Stimulated activated CD4-positive, alpha-beta T cell treated with anti-CD3 and anti-CD28 coated beads, Interleukin-4, amount 100 ng/mL, for 1 hour (primary cell): ENCODE measurements around the gene SCN4B.

Experiments used
- DNase-seq: peaks from one replicate; pipeline ENCODE4 v3.0.0-alpha.2; 2020

The SCN4B gene

GRCh38 chr11:118128310-118128709 lies 24.3 kb downstream of the SCN4B start:
- DNase-seq, result no peak

DNA sequence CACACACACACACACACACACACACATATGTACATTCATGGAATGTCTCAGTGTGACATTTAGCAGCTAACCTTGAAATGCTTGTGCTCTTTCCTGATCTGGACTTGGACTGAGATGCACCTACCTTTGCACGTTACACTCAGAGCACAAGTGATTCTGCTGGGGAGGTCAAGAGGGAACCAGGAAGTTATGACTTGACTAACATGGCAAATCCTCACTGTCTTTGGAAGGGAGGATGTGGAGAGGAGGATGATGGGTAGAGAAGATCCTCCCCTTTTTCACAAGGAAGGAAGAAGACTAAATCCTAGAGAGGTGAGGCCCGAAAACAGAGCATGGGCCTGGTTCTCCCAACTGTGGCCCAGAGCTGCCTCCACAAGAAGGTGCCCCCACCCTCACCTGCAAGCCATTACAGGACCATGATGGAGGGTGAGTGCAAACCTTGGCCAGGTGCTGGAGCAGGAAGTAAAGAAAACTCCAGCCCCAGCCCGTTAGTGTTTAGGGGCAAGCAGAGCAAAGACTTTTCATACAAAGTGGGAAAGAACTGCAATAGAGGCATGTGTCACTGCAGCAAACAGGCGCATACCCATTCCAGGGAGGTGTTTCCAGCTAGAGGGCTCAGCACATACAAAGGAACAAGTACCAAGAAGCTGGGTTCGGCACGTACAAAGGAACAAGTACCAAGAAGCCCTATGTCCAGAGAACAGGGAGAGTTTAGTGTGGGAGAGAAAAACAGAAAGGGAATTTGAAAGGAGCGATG lies 26.4 kb downstream of the SCN4B start:
- DNase-seq, result no peak

- DNase-seq, result no peak
These were observed 27.6 kb downstream of the SCN4B start for GRCh38 chr11:118124929-118125535.

DNA sequence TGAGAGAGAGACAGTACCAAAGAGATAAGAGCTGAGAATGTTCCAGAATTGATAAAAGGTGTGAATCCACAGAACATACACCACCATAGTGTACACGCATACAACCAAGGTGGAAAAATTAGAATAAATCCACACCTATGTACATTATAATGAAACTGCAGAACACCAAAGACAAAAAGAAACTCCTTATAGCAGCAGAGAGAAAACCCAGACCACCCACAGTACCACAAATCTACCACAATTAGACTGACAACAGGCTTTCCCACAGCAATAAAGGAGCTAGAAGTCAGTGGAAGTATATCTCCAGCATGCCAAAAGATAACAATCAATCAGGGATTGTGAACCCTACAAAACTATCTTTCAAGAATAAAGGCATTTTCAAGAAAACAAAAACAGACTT lies 31.8 kb downstream of the SCN4B start:
- DNase-seq, result no peak

GRCh38 chr11:118117790-118118601 lies 34.6 kb downstream of the SCN4B start:
- no peak for DNase-seq

GRCh38 chr11:118115048-118115447 lies 37.6 kb downstream of the SCN4B start:
- no peak for DNase-seq

GRCh38 chr11:118114266-118114665 lies 38.4 kb downstream of the SCN4B start:
- no peak for DNase-seq

- no peak for DNase-seq
These were observed 39.8 kb downstream of the SCN4B start for GRCh38 chr11:118112711-118113430.

DNA sequence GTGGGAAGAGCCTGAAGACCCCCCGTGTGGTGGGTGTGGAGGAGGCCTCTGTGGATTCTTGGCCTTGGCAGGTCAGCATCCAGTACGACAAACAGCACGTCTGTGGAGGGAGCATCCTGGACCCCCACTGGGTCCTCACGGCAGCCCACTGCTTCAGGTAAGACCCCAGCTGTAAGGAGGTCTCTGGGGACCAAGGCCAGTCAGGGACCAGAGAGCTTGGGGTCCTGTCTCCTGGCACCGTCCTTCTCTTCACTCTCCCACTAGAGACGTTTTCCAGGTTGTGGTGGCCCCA lies 40.9 kb downstream of the SCN4B start:
- no peak for DNase-seq

DNA sequence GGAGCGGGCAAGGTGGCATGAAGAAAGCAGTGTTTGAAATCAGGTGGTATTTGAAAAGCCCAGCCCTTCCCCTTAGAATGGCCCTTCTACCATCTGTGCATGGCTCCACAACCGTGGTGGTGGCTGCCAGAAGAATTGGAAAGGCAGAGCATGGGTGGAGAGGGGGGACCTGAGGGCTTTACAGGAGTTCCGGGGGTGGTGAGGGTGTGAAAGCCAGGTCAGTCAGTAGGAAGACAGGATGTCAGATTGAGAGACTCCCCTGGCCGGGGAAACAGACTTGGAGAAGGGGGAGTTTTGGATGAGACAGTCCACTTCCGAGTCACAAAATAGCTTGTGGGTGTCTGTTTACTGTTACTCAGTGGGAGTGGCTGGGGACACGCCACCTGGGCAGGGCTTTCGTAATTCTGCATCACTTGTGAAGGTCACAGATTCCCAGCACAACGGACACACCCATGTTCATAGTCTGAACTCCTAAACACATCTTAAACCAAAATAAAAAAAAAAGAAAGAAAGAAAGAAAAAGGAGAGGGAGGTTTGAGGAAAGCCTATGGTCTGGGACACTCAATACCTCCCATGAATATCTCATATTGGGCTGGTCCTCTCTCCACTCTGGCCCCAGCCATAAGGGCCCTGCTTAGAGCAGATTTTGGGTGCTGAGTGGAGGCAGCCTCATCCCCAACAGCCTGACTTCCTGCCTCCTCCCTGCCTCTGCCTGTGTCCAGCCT lies 41.4 kb downstream of the SCN4B start:
- DNase-seq, result no peak

DNA sequence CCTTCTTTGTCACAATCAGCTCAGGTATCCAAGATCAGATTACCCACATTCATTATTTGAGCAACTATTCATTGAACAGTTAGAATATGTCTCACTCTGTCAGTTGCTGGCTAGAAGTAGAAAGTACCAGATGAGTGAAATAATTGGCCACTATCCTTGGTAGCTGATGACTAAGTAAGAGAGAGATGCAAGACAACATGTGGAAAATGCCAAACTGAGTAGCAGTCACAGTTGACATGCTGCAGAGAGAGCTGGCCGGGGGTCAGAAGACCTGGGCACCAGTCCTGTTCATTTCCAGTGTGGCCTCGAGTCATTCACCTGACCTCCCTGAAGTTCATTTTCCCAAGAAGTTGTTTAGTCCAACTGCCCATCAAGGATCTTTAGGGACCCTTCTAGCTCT lies 43.4 kb downstream of the SCN4B start:
- no peak for DNase-seq

DNA sequence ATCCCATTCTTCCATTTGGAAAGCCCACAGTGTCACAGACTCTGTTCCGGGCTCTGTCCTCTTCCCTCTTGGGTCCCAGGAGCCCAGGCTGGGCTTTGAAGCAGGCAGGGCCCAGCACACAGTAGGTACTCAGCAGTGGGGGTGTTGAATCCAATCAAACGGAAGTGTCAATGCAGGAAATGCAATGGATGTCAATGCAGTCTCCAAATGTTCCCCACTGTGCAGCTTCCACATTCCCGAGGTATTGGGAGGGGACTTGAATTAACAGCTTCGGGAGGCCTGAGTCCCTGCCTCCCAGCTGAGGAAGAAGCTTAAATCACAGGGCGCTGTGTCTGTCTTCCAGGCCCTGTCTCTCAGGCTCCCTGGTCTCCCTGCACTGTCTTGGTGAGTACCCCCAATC lies 44.1 kb downstream of the SCN4B start:
- DNase-seq, result no peak

GRCh38 chr11:118106789-118107335 lies 45.8 kb downstream of the SCN4B start:
- DNase-seq, result no peak

DNA sequence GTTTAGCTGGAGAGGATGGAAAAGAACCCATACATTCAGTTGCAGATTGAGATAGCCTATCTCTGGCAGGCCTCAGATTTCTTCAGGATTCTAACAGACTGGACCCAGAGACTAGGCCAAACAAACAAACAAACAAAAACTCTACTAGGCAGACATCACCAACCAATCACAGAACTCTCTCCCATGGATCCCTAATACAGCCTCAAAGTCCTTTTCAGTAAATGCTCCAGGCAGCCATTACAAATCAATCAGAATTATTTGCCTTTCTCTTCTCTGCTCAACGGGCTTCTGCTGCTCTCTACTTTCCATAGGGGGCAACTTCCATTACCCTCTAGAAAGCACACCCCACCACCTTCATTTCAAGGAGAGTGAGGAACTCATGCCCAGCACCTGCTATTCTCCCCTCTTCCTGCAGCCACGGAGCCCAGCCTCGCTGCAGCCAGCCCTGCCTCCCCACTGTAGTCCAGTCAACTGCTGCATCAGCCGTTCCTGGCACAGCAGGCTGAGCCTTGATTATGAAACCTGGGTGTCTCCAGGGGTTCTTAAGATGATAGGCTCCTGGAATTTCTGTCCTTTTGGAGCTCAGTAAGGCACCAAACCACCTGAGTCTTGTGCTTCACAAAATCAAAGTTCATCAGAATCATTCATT lies 46.8 kb downstream of the SCN4B start:
- no peak for DNase-seq

- DNase-seq, result no peak
These were observed 48.1 kb downstream of the SCN4B start for GRCh38 chr11:118104491-118104890.

DNA sequence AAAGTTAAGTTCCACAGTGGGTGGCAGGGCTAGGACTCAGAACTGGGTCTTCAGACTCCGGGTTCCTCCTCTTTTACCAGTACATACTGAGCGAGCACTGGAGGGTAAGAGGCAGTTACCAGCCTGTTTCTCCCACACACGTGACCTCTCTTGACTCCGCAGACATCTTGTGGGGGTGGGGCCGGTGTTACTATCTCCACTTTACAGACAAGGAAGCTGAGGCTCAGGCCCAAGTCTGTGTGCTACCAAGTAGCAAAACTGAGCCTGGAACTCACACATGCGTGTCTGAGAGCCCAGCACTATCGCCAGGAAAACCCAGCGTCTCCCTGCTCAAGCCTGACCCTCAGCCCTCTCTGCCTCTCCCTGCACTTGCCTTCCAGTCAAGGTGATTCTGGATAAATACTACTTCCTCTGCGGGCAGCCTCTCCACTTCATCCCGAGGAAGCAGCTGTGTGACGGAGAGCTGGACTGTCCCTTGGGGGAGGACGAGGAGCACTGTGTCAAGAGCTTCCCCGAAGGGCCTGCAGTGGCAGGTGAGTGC lies 49.8 kb downstream of the SCN4B start:
- DNase-seq, result no peak

- DNase-seq, result no peak
These were observed 51.9 kb downstream of the SCN4B start for GRCh38 chr11:118100691-118101232.

DNA sequence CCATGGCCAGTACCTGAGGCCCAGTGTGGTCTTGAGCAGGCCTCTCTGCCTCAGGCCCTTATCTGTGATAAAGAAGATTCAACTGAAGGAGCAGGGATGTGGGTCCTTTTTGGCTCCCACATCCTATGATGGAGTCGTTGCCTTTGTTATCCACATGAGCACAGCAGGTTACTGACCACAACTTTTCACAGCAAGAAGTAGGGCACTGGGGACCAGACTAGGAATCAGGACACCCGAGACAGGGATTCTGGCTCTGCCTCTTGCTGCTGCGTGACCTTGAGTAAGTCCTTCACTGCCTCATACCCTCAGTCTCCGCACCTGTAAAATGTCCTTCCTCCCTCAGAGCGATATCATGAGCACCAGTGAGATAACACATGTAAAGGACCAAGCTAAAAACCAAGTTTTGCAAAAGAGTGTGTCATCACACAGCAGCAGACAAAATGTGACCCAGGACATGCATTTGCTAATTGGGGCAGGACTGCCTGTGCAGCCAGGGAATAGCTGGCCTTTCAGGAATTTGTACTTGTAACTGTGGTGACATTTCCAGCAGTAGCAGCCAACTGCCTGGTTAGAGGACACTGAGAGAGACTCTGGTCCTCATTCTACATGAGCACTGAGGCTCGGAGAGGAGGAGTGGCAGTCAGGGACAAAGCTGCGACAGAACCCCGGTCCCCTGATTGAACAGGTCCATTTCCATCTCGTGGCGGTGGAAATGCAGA lies 52.6 kb downstream of the SCN4B start:
- no peak for DNase-seq

DNA sequence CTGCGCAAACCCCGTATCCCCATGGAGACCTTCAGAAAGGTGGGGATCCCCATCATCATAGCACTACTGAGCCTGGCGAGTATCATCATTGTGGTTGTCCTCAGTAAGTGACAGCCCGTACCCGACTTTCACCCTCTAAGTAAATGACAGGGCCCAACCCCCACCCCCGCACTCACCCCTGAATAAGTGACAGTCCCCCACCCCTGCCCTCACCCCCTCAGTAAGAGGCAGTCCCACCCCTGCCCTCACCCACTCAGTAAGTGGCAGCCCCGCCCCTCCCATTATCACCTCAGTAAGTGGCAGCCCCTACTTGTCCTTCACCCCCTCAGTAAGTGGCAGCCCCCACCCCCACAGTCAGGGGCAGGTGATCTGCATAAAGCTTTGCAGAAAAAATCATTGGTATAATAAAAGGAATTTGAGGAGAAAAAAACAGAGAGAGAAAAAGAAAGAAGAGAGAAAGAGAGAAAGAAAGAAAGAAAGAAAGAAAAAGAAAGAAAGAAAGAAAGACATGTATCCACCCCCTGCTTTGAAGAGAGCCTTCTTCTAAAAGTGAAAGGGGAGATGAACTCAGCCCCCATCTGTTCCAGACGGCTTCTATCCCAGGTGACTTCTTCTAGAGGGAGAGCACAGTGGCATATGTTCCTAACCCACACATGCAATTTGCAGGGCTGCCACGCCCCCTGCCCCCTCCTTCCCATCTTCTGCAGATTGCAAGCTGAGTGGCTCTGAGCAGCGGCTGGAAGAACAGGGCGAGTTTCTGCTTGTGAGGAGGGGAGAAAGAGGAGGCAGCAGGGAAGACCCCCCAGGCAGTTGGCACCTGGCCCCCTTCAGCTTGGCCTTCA lies 53.4 kb downstream of the SCN4B start:
- no peak for DNase-seq

- DNase-seq, result no peak
These were observed 56.7 kb downstream of the SCN4B start for GRCh38 chr11:118095967-118096367.
